Activated T-helper 9 cell treated with anti-CD3 and anti-CD28 coated beads, Interleukin-2, amount 50 U/mL, for 16 hours (primary cell): ENCODE data around the gene PLGLB1.
"Not testable (repeated sequence)": the region's sequence is repeated elsewhere in the genome, so short reads cannot be mapped to it uniquely, and the experiment has no call there.

Source experiments
- DNase-seq: peaks from one replicate; pipeline ENCODE4 v3.0.0-alpha.2; 2020; ENCODE audit warnings: low read depth

PLGLB1 gene

DNA sequence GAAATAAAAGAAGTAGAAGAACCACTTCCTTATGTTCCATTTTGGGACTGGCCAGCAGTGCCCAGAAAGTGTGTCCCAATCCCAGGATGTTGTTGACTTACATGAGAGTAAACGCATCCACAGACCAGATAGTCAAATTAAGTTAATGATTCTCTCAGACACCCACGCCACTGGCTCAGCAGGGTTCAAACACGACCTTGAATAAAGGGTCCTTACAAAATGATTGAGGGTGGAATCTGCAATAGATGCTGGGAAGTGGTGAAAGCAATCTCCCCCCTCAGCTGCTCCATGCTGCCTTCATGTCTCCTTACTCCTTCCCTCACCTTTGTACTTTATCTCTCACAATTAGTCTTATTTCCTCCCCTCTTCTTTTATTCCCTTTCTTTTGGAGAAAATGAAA lies at the start of gene PLGLB1:
TSS of gene PLGLB1 (minus strand) at position 101 of the 400 bp plus-strand sequence. CDS start at position 40, 61 bp downstream.
- not testable (repeated sequence) for DNase-seq

DNA sequence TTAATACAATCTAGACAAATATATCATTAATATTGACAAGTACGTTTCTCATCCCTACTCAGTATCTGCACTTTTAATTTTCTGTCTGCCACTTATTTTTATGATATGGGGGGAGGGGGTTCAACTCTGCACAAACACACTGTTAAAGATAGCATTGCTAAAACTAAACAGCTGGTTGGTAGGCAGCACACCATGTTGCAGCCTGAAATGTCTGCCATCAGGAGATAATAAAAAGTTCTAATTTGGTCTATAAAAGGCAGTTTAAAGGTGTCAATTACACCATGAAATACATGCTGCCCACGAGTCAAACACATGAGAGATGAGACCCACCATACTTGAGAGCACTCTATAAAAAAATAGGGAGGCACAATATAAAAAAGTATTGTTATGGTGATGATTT lies 42.7 kb upstream of the PLGLB1 start:
- DNase-seq = not testable (repeated sequence)

DNA sequence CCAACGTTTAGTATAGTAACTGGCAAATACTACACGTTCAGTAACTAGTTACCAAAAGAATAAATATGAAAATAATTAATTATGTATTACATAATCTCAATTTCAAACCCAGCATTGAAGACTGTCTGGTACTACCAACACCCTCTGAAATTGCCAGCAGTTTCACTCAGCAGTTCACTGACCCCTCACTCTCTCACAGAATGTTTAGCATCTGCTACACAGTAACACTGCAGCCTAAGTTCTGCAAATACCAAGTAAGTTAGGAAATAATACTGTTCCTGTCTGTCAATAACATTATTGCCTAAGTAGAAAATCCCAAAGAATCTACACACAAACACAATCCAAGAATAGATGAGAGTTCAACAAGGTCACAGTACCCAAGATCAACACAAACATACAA lies 41.8 kb upstream of the PLGLB1 start:
- DNase-seq = not testable (repeated sequence)

- DNase-seq = not testable (repeated sequence)
Observed at GRCh38 chr2:87061519-87061918, 39.9 kb upstream of the PLGLB1 start.

GRCh38 chr2:87057606-87058005 lies 36.0 kb upstream of the PLGLB1 start:
- not testable (repeated sequence) for DNase-seq

- not testable (repeated sequence) for DNase-seq
Observed at GRCh38 chr2:87056843-87057242, 35.2 kb upstream of the PLGLB1 start.

DNA sequence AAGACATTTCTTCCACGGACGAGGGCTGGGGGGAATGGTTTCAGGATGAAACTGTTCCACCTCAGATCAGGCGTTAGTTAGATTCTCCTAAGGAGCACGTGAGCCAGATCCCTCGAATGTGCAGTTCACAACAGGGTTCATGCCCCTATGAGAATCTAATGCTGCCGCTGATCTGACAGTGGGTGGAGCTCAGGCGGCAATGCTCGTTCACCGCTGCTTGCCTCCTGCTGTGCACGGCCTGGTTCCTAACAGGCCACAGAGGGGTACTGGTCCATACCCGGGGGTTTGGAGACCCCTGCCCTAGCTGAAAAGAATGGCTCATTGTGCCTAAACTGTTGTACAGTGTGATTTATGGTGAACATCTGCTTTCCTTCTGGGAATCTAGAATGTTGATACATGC lies 34.8 kb upstream of the PLGLB1 start:
- DNase-seq = not testable (repeated sequence)

DNA sequence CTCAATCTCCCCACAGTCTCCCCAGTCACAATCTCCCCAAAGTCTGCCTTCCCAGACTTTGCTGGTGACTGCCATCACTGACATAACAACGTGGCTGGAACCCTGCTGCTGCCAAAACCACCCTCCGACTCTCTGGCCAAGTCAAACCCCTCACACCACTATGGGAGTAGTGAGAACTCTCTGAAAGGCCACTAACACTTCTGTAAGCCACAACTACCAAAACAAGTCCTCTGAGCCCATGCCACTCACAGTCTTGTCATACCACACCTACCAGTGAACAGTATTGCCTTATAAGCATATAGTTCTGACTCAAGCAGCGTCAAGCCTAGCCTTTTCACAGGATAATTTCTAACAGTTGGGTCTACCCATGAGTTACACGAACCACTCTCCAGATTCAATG lies 32.7 kb upstream of the PLGLB1 start:
- DNase-seq = not testable (repeated sequence)

DNA sequence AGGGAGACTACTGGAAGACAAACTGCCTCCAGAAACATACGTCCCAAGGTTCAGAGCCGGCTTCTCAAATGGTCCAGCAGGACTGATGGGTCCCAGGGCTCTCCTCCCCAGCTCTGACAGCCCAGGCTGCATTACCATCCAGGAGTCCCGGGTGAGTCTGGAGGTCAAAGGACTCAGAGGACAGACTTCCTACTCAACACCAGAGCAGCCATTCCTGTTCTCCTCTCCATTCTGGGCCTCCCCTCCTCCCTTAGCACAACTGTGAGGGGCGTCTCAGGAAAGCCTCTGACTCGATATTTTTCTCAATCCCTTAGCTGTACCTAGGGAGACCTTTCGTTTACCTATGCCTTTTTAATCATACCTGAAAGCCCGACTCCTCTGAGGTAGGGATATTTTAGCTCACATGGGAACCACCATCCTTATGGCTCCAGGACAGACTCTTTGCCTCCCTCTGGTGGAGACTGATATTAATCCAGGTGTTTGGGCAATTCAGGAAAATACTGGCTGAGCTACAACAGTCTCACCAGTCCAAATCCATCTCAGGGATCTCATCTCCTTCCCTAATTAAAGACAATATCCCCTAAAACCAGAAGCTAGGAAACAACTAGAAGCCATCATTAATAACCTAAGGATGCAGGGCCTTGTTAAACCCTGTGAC lies 19.8 kb upstream of the PLGLB1 start:
- not testable (repeated sequence) for DNase-seq

DNA sequence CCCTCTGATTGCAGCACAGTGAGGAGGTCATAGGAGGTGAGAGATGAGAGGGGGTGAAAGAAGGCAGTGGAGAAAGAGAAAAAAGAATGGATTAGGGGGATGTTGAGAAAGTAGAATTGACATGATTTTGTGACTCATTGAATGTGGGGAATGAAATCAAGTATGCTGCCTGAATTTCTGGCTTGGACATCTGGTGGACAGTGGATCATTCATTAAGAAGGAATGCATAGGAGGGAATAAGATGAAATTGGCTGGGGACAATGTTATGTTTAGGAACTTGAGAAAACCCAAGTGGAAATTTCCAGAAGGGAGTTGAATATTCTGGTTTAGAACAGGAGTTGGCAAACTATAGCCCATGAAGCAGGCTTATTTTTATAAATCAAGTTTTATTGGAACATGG lies 7.0 kb upstream of the PLGLB1 start:
- not testable (repeated sequence) for DNase-seq

- not testable (repeated sequence) for DNase-seq
Observed at GRCh38 chr2:87026816-87027215, 5.2 kb upstream of the PLGLB1 start.

DNA sequence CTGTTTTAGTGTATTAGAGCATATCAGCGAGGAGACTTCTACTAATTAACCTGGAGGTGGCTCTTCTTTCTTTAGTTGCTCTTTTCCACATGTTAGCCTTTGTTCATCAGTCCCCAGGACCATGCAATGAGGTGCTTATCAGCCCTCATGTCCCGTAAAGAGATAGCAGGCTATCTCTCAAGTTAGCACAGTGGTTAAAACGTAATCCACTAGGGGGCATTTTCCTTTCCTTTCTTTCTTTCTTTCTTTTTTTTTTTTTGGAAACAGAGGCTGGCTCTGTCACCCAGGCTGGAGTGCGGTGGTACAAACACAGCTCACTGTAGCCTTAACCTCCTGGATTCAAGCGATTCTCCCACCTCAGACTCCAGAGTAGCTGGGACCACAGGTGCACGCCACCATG lies 4.3 kb upstream of the PLGLB1 start:
- DNase-seq = not testable (repeated sequence)

- not testable (repeated sequence) for DNase-seq
Observed at GRCh38 chr2:87023988-87024615, 2.5 kb upstream of the PLGLB1 start.

GRCh38 chr2:87021043-87021442 lies 601 bp downstream of the PLGLB1 start:
- not testable (repeated sequence) for DNase-seq

DNA sequence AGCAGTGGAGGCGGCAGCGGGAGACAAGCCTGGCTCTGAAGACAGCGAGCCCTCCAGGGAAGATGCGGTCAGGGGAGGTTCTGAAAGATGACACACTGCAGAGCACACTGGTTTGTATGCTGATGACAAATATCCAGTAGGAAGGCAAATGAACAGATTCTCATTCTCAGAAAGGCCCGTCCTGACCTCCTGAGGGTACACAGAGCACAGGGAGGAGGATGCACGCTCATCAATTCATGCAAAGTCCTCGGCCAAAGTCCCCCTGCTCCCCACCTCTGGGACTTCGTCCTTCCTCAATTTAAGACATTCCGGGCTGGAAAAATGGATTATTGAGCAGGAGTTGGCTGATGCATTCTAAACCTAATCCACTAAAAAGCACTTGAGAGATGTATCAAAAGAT lies 2.6 kb downstream of the PLGLB1 start:
- not testable (repeated sequence) for DNase-seq

DNA sequence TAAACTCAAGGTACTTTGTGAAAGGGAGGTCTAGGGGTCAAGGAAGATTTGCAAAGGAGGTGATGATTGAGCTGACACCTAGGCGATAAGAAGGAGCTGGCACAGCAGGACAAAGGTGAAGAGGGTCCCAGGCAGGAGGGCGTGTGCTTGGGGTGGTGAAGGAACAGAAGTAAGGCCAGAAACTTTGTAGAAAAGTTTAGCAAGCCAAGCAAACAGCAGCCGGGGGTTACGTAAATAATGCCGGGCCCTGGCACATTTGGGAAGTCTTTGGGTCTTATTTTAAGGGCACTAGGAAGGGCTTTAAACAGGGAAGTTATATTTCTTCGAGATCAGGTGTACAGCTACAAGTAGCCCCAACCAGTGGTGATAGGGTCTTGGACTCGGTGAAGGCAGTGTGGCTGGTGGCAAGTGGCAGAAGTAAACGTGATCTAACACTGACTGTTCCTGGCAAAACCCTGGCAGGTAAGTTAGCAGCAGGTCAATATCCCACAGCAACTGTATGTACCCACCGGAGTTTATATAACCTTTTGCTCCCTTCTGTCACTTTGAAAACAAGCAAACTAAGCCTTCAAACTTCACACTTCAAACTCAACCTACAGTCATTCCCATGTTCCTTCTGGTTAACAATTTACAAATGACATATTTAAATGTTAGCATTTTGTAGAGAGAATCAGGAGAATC lies 7.0 kb downstream of the PLGLB1 start:
- not testable (repeated sequence) for DNase-seq

GRCh38 chr2:87004398-87004797 lies 17.2 kb downstream of the PLGLB1 start:
- DNase-seq = not testable (repeated sequence)
